ENCODE data around the gene PNO1. TPM values are rescaled to one million over a fixed set of nuclear protein-coding genes. Genes with fewer than 3 reads are reported as not detected.

Gene PNO1
- total RNA-seq, 1 experiment from 2014 or later: 46.0 TPM

DNA sequence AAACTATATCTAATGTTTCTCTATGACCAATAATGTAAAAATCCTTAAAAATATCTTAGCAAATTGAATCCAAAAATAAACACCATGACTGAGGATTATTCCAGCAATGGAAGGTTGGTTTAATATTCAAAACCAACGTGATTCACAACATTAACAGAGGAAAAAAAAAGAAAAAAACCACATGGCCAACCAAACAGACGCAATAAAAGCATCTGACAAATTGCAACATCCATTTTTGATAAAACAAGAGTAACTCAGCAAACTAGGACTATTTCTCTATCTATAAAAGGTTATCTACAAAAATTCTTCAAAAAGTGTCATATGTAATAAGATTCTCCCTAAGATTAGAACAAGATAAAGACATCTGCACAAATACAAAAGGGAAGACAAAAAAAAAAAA lies 65.7 kb downstream of the PNO1 start:
- intact Hi-C loops (cut with micrococcal nuclease; ENCODE audit: unreplicated experiment): no loop called here
- no peaks in the 10 kb centered on the region for H3K27me3 ChIP-seq (replicated peaks; ENCODE audit: insufficient read depth, low read depth, low read length, poor library complexity)
- peaks cover 12% of the 10 kb centered on the region for H3K9me3 ChIP-seq (ENCODE audit: low read depth, low read length, poor library complexity, severe bottlenecking)
- BruUV-seq (replicated peaks): no TSS peak
- TF ChIP-seq, protein P1, sequence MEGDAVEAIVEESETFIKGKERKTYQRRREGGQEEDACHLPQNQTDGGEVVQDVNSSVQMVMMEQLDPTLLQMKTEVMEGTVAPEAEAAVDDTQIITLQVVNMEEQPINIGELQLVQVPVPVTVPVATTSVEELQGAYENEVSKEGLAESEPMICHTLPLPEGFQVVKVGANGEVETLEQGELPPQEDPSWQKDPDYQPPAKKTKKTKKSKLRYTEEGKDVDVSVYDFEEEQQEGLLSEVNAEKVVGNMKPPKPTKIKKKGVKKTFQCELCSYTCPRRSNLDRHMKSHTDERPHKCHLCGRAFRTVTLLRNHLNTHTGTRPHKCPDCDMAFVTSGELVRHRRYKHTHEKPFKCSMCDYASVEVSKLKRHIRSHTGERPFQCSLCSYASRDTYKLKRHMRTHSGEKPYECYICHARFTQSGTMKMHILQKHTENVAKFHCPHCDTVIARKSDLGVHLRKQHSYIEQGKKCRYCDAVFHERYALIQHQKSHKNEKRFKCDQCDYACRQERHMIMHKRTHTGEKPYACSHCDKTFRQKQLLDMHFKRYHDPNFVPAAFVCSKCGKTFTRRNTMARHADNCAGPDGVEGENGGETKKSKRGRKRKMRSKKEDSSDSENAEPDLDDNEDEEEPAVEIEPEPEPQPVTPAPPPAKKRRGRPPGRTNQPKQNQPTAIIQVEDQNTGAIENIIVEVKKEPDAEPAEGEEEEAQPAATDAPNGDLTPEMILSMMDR (conservative IDR thresholded peaks at IDR 0.05; ENCODE audit: low read depth, low read length): no peak
- TF ChIP-seq EZH2 (IDR thresholded peaks at IDR 0.05; ENCODE audit: borderline replicate concordance, low read depth, low read length, poor library complexity, severe bottlenecking): no peak
- ChIA-PET POLR2A (ENCODE audit: low non-redundant PET) (interaction anchor here (0.6 kb wide), 1 partner anchor 13 kb away, joined by 3 read pairs; no protein-coding TSS in a partner anchor), CTCF (no interaction called here)
- no peak for DNase-seq (ENCODE audit: low spot score)
- H3K36me3 ChIP-seq (ENCODE audit: insufficient read depth, low read length, poor library complexity, severe bottlenecking): peaks cover 8% of the 10 kb centered on the region
- no peak overlapping the region for H3K4me3 ChIP-seq (ENCODE audit: low read depth, low read length, poor library complexity, severe bottlenecking)
- peaks cover 16% of the 10 kb centered on the region for H3K4me1 ChIP-seq (ENCODE audit: insufficient read depth, low read length, poor library complexity, severe bottlenecking)
- H3K27ac ChIP-seq (ENCODE audit: low read depth, low read length, poor library complexity, severe bottlenecking): no peak overlapping the region

DNA sequence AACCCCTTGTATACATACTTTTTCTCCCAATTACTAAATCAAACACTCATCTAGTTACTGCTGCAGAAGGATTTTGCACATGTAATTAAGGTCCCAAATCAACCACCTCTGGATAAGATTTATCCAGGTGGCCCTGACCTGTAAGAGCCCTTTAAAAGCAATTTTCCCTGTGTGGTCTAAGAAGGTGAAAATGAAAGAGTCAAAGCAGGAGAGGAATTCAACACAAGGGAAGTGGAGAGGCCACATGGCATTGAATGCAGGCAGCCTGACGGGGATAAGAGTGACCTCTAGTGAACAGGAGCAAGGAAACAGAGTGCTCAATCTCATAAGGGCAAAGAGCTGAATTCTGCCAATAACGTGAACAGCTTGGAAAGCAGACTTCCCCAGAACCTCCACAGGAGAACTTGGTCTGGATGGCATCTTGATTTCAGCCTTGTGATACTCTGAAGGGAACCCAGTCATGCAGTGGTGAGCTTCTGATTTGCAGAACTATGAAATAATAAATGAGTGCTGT lies 67.5 kb downstream of the PNO1 start:
- CTCF ChIA-PET: interaction anchor here (0.6 kb wide), 1 partner anchor 228 kb away, joined by 7 read pairs; no protein-coding TSS in a partner anchor
- peaks cover 8% of the 10 kb centered on the region for H3K36me3 ChIP-seq (ENCODE audit: insufficient read depth, low read length, poor library complexity, severe bottlenecking)
- BruUV-seq (replicated peaks): no TSS peak
- peaks cover 7% of the 10 kb centered on the region for H3K4me1 ChIP-seq (ENCODE audit: insufficient read depth, low read length, poor library complexity, severe bottlenecking)
- POLR2A ChIA-PET (ENCODE audit: low non-redundant PET): no interaction called here
- DNase-seq (ENCODE audit: low spot score): peak; percentile 51
- no peaks in the 10 kb centered on the region for H3K27me3 ChIP-seq (replicated peaks; ENCODE audit: insufficient read depth, low read depth, low read length, poor library complexity)
- intact Hi-C loops (cut with micrococcal nuclease; ENCODE audit: unreplicated experiment): no loop called here
- H3K4me3 ChIP-seq (ENCODE audit: low read depth, low read length, poor library complexity, severe bottlenecking): no peak overlapping the region
- TF ChIP-seq, protein P1 (conservative IDR thresholded peaks at IDR 0.05; ENCODE audit: low read depth, low read length): peak; percentile 46
- TF ChIP-seq EZH2 (IDR thresholded peaks at IDR 0.05; ENCODE audit: borderline replicate concordance, low read depth, low read length, poor library complexity, severe bottlenecking): no peak
- H3K9me3 ChIP-seq (ENCODE audit: low read depth, low read length, poor library complexity, severe bottlenecking): peaks cover 12% of the 10 kb centered on the region
- H3K27ac ChIP-seq (ENCODE audit: low read depth, low read length, poor library complexity, severe bottlenecking): no peak overlapping the region

Other genes starting within 250 kb of the PNO1 start
- 18.4 and 21.3 TPM in 2 replicates for gene C1D, start 94.9 kb upstream of the PNO1 start, total RNA-seq (2021)
- gene PPP3R1, start 94.6 kb downstream of the PNO1 start, total RNA-seq (2021): 83.8 and 86.0 TPM in 2 replicates
- gene CNRIP1, start 162.1 kb downstream of the PNO1 start, total RNA-seq (2021): 18.4 and 22.2 TPM in 2 replicates
- not detected in 2 replicates for gene PLEK, start 207.4 kb downstream of the PNO1 start, total RNA-seq (2021)

Measured in A673 (cell line).